ENCODE measurements around the gene GCNA.

Gene GCNA

DNA sequence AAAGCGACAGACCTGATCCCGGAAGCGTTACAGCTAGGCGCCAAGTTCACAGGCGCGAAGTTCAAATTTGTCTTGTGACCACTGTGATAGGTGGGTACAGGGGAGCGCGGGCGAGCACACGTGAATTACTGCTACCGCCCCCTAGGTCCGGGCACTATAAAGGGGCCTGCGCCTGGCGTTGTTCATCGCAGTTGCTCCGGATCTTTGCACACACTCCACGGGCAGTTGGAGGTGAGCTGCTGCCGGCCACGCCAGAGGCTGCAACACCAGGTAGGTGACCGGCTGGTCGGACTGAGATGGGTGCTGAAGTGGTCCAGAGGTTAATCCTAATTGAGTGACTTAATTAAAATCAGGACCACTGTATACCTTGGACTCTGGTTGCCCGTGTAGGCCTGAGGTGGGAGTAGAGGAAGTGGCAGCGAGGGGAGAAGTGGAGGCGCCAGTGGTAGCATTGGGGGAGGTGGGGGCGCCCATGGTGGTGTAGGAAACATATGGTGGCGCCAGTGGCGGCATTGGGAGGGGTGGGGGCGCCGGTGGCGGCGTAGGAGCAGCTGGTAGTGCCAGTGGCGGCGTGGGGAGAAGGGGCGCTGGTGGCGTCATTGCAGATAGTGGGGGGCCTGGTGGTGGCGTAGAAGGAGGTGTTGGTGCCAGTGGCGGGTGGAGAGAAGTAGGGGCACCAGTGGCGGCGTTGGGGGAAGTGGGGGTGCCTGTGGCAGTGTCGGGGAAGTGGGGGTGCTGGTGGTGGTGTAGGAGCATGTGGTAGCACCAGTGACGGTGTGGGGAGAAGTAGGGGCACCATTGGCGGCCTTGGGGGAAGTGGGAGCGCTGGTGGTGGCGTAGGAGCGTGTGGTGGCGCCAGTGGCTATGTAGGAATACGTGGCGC is at the start of gene GCNA:
Gene GCNA (plus strand): TSS at position 185 of the 883 bp plus-strand sequence. CDS start 2,385 bp downstream, outside the sequence.
- TF ChIP-seq, protein P1, sequence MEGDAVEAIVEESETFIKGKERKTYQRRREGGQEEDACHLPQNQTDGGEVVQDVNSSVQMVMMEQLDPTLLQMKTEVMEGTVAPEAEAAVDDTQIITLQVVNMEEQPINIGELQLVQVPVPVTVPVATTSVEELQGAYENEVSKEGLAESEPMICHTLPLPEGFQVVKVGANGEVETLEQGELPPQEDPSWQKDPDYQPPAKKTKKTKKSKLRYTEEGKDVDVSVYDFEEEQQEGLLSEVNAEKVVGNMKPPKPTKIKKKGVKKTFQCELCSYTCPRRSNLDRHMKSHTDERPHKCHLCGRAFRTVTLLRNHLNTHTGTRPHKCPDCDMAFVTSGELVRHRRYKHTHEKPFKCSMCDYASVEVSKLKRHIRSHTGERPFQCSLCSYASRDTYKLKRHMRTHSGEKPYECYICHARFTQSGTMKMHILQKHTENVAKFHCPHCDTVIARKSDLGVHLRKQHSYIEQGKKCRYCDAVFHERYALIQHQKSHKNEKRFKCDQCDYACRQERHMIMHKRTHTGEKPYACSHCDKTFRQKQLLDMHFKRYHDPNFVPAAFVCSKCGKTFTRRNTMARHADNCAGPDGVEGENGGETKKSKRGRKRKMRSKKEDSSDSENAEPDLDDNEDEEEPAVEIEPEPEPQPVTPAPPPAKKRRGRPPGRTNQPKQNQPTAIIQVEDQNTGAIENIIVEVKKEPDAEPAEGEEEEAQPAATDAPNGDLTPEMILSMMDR (IDR thresholded peaks at IDR 0.05; ENCODE audit: extremely low read depth, missing control alignments), result no peak
- peak; percentile 12 for DNase-seq (ENCODE audit: low spot score)

DNA sequence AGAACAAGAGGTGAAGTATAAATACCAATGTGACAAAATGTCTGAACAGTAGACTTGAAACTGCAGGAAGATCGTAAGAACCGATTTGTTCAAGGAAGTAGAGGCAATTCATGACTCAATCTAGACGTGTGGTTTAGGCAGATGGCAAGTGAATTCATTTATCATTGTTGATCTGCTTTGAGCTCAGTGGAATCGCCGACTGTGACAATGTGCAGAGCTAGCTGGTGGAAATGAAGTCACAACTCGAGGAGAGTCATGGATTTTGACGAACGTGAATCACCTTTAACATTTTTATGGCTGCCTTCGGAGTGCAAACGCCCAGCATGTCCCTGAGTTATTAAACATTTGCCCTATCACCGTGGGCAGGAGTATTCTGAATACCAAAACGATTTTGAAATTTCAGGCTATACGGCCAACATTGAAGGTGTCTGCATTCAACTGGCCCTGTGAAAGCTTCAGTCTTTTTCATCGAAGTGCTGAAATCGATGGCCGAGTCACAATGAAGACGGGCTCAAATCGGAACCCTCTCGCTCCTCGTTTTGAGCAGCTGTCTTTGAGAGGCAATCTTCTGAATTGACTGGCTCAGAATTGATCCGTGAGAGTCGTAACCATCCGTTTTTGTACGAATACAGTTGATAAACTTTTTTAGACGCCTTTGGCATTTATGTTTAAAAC is 46.0 kb upstream of the GCNA start:
- TF ChIP-seq, protein P1 (IDR thresholded peaks at IDR 0.05; ENCODE audit: extremely low read depth, missing control alignments), result no peak
- no peak for DNase-seq (ENCODE audit: low spot score)

DNA sequence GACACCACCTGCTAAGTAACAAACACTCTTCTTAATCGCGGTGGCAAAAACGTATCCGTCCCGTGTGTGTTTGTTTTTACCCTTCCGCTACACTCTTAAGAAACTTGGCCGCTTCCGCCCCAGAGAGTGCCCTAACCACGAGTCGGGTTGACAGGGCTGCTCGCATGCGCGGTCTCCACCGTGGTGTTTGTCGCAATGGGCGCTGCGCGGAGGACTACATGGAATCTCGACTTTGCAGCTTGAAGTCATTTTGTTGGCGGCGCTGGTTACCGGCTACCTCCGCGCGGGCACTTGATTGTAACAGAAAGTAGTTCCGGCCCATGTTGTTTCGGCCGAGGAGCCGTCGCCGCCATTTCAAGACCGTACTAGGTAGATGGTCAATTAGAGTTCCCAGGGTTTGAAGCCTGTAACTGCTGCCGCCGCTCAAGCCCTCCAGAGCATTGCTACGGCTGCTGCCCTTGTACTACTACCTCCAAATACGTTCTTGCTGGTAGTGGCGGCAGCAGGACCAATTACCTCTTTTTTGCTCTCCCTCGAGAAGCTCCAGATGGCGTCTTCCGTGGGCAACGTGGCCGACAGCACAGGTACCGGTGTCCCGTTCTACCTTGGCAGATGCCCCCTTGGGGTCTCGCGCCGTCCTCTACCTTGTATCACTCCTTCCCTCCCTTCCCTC is 45.3 kb upstream of the GCNA start, which contains the start of gene OGT:
Gene OGT (plus strand): TSS at position 352 of the 673 bp plus-strand sequence. CDS start 196 bp downstream, at position 548.
- TF ChIP-seq, protein P1 (IDR thresholded peaks at IDR 0.05; ENCODE audit: extremely low read depth, missing control alignments), result no peak

GRCh38 chrX:71533516-71533850 is 44.8 kb upstream of the GCNA start:
- no peak for DNase-seq (ENCODE audit: low spot score)
- TF ChIP-seq, protein P1 (IDR thresholded peaks at IDR 0.05; ENCODE audit: extremely low read depth, missing control alignments), result no peak

More for the DNA sequence above, 45.3 kb upstream of the GCNA start, which contains the start of gene OGT:
- peak; percentile 68 for DNase-seq (ENCODE audit: low spot score)

GRCh38 chrX:71533851-71534561 is 44.2 kb upstream of the GCNA start:
- DNase-seq (ENCODE audit: low spot score), result no peak
- TF ChIP-seq, protein P1 (IDR thresholded peaks at IDR 0.05; ENCODE audit: extremely low read depth, missing control alignments), result no peak

DNA sequence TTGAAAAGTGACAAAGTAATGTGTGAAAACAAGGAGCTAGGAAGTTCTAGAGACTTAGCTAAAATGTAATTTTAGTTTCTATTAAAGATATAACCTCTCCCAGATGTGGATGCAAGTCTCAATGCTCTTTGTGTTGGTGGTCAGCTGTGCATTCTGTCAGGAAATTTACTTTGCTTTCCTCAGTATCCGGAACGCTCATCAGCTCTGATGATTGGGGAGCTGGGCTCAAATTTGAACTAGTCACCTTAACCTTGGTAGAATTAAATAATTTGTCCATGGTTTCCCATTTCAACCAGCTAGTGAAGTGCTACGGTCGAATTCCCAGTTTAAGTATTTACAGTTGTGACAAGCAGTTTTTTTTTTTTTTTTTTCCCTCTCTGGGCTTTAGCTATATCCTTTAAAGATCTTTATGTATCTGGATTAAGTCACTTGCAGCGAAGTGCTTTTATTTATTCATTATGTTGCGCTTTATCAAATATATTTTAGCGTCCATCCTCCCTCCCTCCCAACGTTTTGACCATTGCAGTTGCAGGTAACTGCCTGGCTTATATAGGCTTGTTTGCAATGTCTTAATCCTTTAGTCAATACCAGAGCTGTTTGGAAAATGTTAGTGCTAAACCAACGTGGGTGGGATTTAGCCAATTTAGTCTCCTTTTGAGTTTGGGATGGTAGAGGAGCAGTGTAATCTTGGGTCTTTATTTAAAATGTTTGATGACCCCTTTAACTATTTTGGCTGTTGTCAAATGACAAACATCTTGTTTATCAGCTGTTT is 43.3 kb upstream of the GCNA start:
- TF ChIP-seq, protein P1 (IDR thresholded peaks at IDR 0.05; ENCODE audit: extremely low read depth, missing control alignments), result no peak
- no peak for DNase-seq (ENCODE audit: low spot score)
